AG10803 (cell line): ENCODE results near the gene ILRUN.
"Not testable (repeated sequence)": the region's sequence is repeated elsewhere in the genome, so short reads cannot be mapped to it uniquely, and the experiment has no call there.

ENCODE experiments used
- DNase-seq: peaks from one replicate; pipeline ENCODE4 v3.0.0; 2010; ENCODE audit warnings: low read depth
- H3K4me3 ChIP-seq: 2 replicates; pipeline ENCODE4 v1.5.1; 2011; ENCODE audit warnings: mild to moderate bottlenecking, low read length, control low read depth
- TF ChIP-seq, protein P1 (sequence below): conservative IDR thresholded peaks from 2 replicates; pipeline ENCODE4 v1.5.1; 2011; ENCODE audit warnings: mild to moderate bottlenecking, low read length, control low read depth, inconsistent platforms

Gene ILRUN

GRCh38 chr6:34680802-34681515 is 15.6 kb downstream of the ILRUN start:
- TF ChIP-seq, protein P1, sequence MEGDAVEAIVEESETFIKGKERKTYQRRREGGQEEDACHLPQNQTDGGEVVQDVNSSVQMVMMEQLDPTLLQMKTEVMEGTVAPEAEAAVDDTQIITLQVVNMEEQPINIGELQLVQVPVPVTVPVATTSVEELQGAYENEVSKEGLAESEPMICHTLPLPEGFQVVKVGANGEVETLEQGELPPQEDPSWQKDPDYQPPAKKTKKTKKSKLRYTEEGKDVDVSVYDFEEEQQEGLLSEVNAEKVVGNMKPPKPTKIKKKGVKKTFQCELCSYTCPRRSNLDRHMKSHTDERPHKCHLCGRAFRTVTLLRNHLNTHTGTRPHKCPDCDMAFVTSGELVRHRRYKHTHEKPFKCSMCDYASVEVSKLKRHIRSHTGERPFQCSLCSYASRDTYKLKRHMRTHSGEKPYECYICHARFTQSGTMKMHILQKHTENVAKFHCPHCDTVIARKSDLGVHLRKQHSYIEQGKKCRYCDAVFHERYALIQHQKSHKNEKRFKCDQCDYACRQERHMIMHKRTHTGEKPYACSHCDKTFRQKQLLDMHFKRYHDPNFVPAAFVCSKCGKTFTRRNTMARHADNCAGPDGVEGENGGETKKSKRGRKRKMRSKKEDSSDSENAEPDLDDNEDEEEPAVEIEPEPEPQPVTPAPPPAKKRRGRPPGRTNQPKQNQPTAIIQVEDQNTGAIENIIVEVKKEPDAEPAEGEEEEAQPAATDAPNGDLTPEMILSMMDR, result no peak
- DNase-seq, result peak; percentile 39
- H3K4me3 ChIP-seq, result no peak overlapping the region

GRCh38 chr6:34680313-34680712 is 16.3 kb downstream of the ILRUN start:
- not testable (repeated sequence) for H3K4me3 ChIP-seq, DNase-seq

DNA sequence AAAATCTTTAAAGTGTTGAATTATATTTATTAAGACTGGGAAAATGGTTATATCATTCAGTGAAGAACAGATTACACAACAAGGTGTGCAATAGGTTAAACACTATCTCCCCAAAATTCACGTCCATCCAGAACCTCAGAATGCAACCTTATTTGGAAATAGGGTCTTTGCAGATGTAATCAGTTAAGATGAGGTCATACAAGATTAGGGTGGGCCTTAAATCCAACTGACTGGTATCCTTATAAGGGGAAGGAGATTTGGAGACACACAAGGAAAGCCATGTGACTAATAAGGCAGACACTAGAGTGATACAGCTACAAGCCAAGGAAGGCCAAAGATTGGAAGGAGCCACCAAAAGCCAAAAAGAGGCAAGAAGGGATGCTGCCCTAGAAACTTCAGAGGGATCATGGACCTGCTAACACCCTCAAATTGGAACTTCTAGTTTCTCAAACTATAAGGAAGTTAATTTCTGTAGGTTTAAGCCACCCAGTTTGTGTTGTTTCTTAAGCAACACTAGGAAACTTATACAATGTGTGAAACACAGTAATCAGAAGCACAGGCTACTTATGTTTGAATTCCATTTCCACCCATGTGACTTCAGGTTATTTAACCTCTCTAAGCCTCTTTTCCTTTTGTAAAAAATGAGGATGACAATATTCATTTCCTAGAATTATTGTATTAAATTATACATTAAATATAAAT is 16.9 kb downstream of the ILRUN start:
- H3K4me3 ChIP-seq, result no peak overlapping the region
- DNase-seq, result no peak
- TF ChIP-seq, protein P1, result no peak

GRCh38 chr6:34676140-34676539 is 20.4 kb downstream of the ILRUN start:
- no peak overlapping the region for H3K4me3 ChIP-seq
- DNase-seq, result no peak
- TF ChIP-seq, protein P1, result no peak

DNA sequence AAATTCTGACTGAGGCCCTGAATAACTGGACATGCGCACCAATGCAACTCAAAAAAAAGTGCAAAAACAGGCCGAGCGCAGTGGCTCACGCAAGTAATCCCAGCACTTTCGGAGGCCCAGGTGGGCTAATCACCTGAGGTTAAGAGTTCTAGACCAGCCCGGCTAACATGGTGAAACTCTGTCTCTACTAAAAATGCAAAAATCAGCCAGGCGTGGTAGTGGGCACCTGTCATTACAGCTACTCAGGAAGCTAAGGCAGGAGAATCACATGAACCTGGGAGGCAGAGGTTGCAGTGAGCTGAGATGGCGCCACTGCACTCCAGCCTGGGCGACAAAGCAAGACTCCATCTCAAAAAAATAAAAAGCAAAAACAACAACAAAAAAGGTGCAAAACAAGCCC is 21.6 kb downstream of the ILRUN start:
- H3K4me3 ChIP-seq, DNase-seq: not testable (repeated sequence)

- no peak overlapping the region for H3K4me3 ChIP-seq
- DNase-seq, result no peak
- TF ChIP-seq, protein P1, result no peak
Measured at GRCh38 chr6:34674268-34674639, 22.3 kb downstream of the ILRUN start.

GRCh38 chr6:34673064-34673463 is 23.5 kb downstream of the ILRUN start:
- TF ChIP-seq, protein P1, result no peak
- DNase-seq, result no peak
- no peak overlapping the region for H3K4me3 ChIP-seq

DNA sequence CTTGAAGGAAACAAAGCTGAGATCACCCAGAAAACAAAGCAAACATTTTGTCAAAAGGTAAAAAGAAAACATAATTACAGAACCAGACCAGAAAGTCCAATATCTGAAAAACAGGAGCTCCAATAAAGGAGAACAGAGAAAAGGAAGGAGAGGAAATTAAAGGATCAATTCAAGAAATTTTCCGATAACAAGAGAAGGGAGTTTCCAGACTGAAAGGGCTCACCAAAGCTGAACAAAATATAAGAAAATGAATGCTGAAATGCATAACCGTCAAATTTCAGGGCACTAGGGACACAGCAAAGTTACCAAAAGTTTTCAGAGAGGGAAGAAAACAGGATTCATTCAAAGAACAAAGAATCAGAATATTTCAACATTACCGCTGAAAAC is 23.9 kb downstream of the ILRUN start:
- no peak overlapping the region for H3K4me3 ChIP-seq
- DNase-seq, result no peak
- TF ChIP-seq, protein P1, result no peak
